A549 (cell line): ENCODE measurements around the gene NR2E3. TPM values are rescaled to one million over a fixed set of nuclear protein-coding genes. Genes with fewer than 3 reads are reported as not detected.

Experiments
- ATAC-seq, 2 experiments: fragments of 200-7000 bp in 1 of 2; fragments of >200 bp in 1 of 2; cut with Nextera tagmentation in 1 of 2; cut with Tn5 transposase in 1 of 2; 3 replicates each; pipeline versions ENCODE4 v1.8.0 to v1.9.1; 2018 to 2020; ENCODE audit warnings: mild to moderate bottlenecking in 1 of 2, moderate library complexity in 1 of 2
- CTCF ChIA-PET: fragments of 300-600 bp; sonication (Branson Sonifier 250); formaldehyde crosslinking; extraction: SDS; loops from one replicate; lab custom pipeline; 2021; ENCODE audit warnings: antibody characterized with exemption, inconsistent platforms; lab: Yijun Ruan, JAX
- POLR2A ChIA-PET: fragments of 350-600 bp; formaldehyde crosslinking; extraction: SDS; loops from one replicate; lab custom pipeline; 2021; ENCODE audit warnings: antibody characterized with exemption, inconsistent platforms; lab: Yijun Ruan, JAX
- DNase-seq, 2 experiments: peaks; one replicate each; pipeline versions ENCODE4 v3.0.0 to v3.0.0-alpha.2; 2011 to 2016; ENCODE audit warnings: low read depth in 1 of 2, low spot score in 1 of 2
- FAIRE-seq: peaks from 2 replicates; lab custom pipeline; 2011; peaks lifted over from hg19 to GRCh38; lab: Jason Lieb, UNC
- H3K27ac ChIP-seq, 2 experiments: fragments of >200 bp; sonication (Bioruptor Twin); formaldehyde crosslinking; 3 replicates each; pipeline ENCODE4 v1.5.1; 2016 to 2017
- H3K4me1 ChIP-seq: fragments of >200 bp; sonication (Bioruptor Twin); formaldehyde crosslinking; 3 replicates; pipeline ENCODE4 v1.6.1; 2016
- H3K4me2 ChIP-seq: fragments of >200 bp; sonication (Bioruptor Twin); formaldehyde crosslinking; 3 replicates; pipeline ENCODE4 v1.6.1; 2016
- H3K4me3 ChIP-seq: fragments of >200 bp; sonication (Bioruptor Twin); formaldehyde crosslinking; 3 replicates; pipeline ENCODE4 v1.5.1; 2016
- H3K9me3 ChIP-seq: fragments of >200 bp; sonication (Bioruptor Twin); formaldehyde crosslinking; 3 replicates; pipeline ENCODE4 v1.6.1; 2016
- CBX8 ChIP-seq: fragments of 200-600 bp; sonication (generic); IDR thresholded peaks from 2 replicates; pipeline ENCODE4 v1.6.1; 2016
- CHD2 ChIP-seq: fragments of 150-350 bp; IDR thresholded peaks from 2 replicates; pipeline ENCODE4 v1.6.1; 2014; ENCODE audit warnings: low read length; ENCODE audit not compliant: partially characterized antibody
- CTCF ChIP-seq: fragments of >200 bp; sonication (Bioruptor Twin); formaldehyde crosslinking; IDR thresholded peaks from 3 replicates; pipeline ENCODE4 v1.5.1; 2016
- EHMT2 ChIP-seq: fragments of 200-600 bp; sonication (generic); IDR thresholded peaks from 2 replicates; pipeline ENCODE4 v1.6.1; 2016; ENCODE audit warnings: antibody characterized with exemption, low read depth, mild to moderate bottlenecking, moderate library complexity
- FOXS1 ChIP-seq: fragments of 250-450 bp; sonication (Bioruptor Pico); IDR thresholded peaks from 2 replicates; pipeline ENCODE4 v1.5.0; 2020; ENCODE audit warnings: mild to moderate bottlenecking, moderate library complexity
- GATA3 ChIP-seq: IDR thresholded peaks from 2 replicates; pipeline ENCODE4 v1.6.1; 2012; ENCODE audit warnings: borderline replicate concordance
- HEYL ChIP-seq: fragments of 250-450 bp; sonication (Bioruptor Pico); IDR thresholded peaks from 2 replicates; pipeline ENCODE4 v1.8.0; 2021; ENCODE audit warnings: mild to moderate bottlenecking, moderate library complexity
- HOXA7 ChIP-seq: fragments of 250-450 bp; sonication (Bioruptor Pico); IDR thresholded peaks from 2 replicates; pipeline ENCODE4 v1.5.0; 2020; ENCODE audit warnings: mild to moderate bottlenecking, moderate library complexity
- HOXB13 ChIP-seq: fragments of 250-450 bp; sonication (Bioruptor Pico); IDR thresholded peaks from 2 replicates; pipeline ENCODE4 v1.5.0; 2020; ENCODE audit warnings: low read depth, mild to moderate bottlenecking, moderate library complexity
- KDM1A ChIP-seq: fragments of 200-600 bp; sonication (generic); IDR thresholded peaks from 2 replicates; pipeline ENCODE4 v1.6.1; 2016; ENCODE audit warnings: low read depth, mild to moderate bottlenecking
- MAZ ChIP-seq: fragments of 150-350 bp; IDR thresholded peaks from 2 replicates; pipeline ENCODE4 v1.6.1; 2014; ENCODE audit warnings: antibody characterized with exemption, low read depth, low read length, borderline replicate concordance
- MYC ChIP-seq: IDR thresholded peaks from 2 replicates; pipeline ENCODE4 v1.6.1; 2012; ENCODE audit warnings: mild to moderate bottlenecking, inconsistent platforms, low read length, improper control_type of control experiment, borderline replicate concordance
- NPAS2 ChIP-seq: fragments of 250-450 bp; sonication (Bioruptor Pico); IDR thresholded peaks from 2 replicates; pipeline ENCODE4 v1.8.0; 2022; ENCODE audit warnings: mild to moderate bottlenecking, moderate library complexity, borderline replicate concordance
- NR3C1 ChIP-seq: fragments of >200 bp; sonication (Bioruptor Twin); formaldehyde crosslinking; IDR thresholded peaks from 3 replicates; pipeline ENCODE4 v1.6.1; 2017
- PHF8 ChIP-seq: fragments of 200-600 bp; sonication (generic); IDR thresholded peaks from 2 replicates; pipeline ENCODE4 v1.6.1; 2016; ENCODE audit warnings: low read depth, mild to moderate bottlenecking, antibody characterized with exemption, moderate library complexity, borderline replicate concordance
- RAD21 ChIP-seq, 2 experiments: fragments of >200 bp in 1 of 2; sonication (Bioruptor Twin) in 1 of 2; formaldehyde crosslinking in 1 of 2; IDR thresholded peaks in 1 of 2; conservative IDR thresholded peaks in 1 of 2; 2 replicates in 1 of 2; 3 replicates in 1 of 2; pipeline ENCODE4 v1.6.1; 2012 to 2018; ENCODE audit warnings: inconsistent platforms in 1 of 2
- RARB ChIP-seq: fragments of 250-450 bp; sonication (Bioruptor Pico); IDR thresholded peaks from 2 replicates; pipeline ENCODE4 v1.8.0; 2021; ENCODE audit warnings: mild to moderate bottlenecking, moderate library complexity
- REST ChIP-seq: fragments of 200-600 bp; sonication (generic); IDR thresholded peaks from 2 replicates; pipeline ENCODE4 v1.6.1; 2016; ENCODE audit warnings: antibody characterized with exemption, mild to moderate bottlenecking, moderate library complexity
- RNF2 ChIP-seq: fragments of 200-600 bp; sonication (generic); IDR thresholded peaks from 2 replicates; pipeline ENCODE4 v1.6.1; 2016; ENCODE audit warnings: low read depth, mild to moderate bottlenecking, antibody characterized with exemption, moderate library complexity, borderline replicate concordance
- TP53 ChIP-seq: fragments of 250-450 bp; sonication (Bioruptor Pico); IDR thresholded peaks from 2 replicates; pipeline ENCODE4 v1.5.0; 2021; ENCODE audit warnings: mild to moderate bottlenecking, moderate library complexity
- ZNF302 ChIP-seq: fragments of 250-450 bp; sonication (Bioruptor Pico); IDR thresholded peaks from 2 replicates; pipeline ENCODE4 v1.9.0; 2021; ENCODE audit warnings: inconsistent platforms, mild to moderate bottlenecking, moderate library complexity
- ZSCAN20 ChIP-seq: fragments of 250-450 bp; sonication (Bioruptor Pico); IDR thresholded peaks from 2 replicates; pipeline ENCODE4 v1.8.0; 2022; ENCODE audit warnings: mild to moderate bottlenecking, moderate library complexity
- WGBS: methylation state at CpG from one replicate; pipeline ENCODE4 v1.1.6; 2017; ENCODE audit errors: missing lambda C conversion rate; 5-methylcytosine and 5-hydroxymethylcytosine counted together
- polyA plus RNA-seq, 4 experiments: library from polyadenylated mRNA; depleted of rRNA in 3 of 4; stranded (reverse); fragments of >200 nt; fragmentation: RNase III in 1 of 4; extraction: RNeasy Plus Mini Kit Qiagen cat#74134 plus additional on column Dnase treatment in 1 of 4; gene quantifications; 2 replicates in 3 of 4; 3 replicates in 1 of 4; pipeline ENCODE4 v1.2.3, GENCODE V29; 2011 to 2017
- TF ChIP-seq, protein P1 (sequence below): IDR thresholded peaks from 2 replicates; pipeline ENCODE4 v1.6.1; 2012
- TF ChIP-seq, protein P2 (sequence below): fragments of >200 bp; sonication (Bioruptor Twin); formaldehyde crosslinking; IDR thresholded peaks from 2 replicates; pipeline ENCODE4 v1.6.1; 2016

NR2E3 gene
- polyA plus RNA-seq, 2 of the 4 experiments (the other 2 are of a cell fraction) = 0.13 to 0.79 TPM

DNA sequence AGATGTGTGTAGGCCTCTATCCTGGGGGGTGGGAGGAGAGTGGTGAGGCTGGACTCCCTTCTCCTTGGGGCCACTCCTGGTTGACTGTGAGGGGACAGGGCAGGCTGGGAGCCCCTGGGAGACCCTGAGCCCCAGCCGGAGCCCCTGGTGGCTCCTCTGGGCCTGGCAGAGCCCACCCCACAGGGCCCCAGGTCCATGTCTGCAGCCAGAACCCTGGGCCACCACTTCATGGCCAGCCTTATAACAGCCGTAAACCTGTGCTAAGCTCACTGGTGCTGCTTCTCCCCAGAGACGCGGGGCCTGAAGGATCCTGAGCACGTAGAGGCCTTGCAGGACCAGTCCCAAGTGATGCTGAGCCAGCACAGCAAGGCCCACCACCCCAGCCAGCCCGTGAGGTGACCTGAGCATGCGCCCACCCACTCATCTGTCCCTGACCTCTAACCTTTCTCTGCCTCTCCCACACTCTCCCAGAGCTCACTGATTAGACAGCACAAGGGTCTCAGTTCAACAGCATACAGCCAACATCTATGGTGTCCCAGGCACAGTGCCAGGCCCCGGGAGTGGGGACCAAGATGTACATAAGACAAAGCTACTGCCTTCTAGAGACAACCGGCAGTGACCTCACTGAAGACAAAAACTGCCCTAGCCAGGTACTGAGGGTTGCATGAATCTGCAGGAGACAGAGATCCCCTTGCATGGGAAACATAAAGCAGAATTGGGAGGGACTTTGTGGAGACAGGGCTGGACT, 3.5 kb downstream of the NR2E3 start:
- H3K9me3 ChIP-seq = peaks cover 14% of the 10 kb centered on the region
- no peak overlapping the region for H3K4me2 ChIP-seq
- no peak overlapping the region for H3K27ac ChIP-seq
- no peak for TF ChIP-seq NPAS2 (CRISPR knock-in tag)
- no peak for TF ChIP-seq REST
- no peaks in the 10 kb centered on the region for H3K4me1 ChIP-seq
- DNase-seq = no peak
- POLR2A ChIA-PET = no interaction called here
- no peak for FAIRE-seq
- WGBS = 78% methylated on average over 6 of the region's 9 CpGs
- CTCF ChIA-PET = interaction anchor here (0.6 to 2.1 kb wide), 9 partner anchors 13 to 840 kb away, joined by 3 to 12 read pairs (median 3); no protein-coding TSS in a partner anchor
- H3K4me3 ChIP-seq = no peak overlapping the region
- no peak for ATAC-seq

- FAIRE-seq (no peak), ATAC-seq (no peak), DNase-seq (no peak)
- no peak for TF ChIP-seq HOXB13 (CRISPR knock-in tag)
- TF ChIP-seq KDM1A = no peak
- no peak for TF ChIP-seq GATA3
- TF ChIP-seq TP53 (CRISPR knock-in tag) = no peak
- no peak for TF ChIP-seq FOXS1 (CRISPR knock-in tag)
- no peak for TF ChIP-seq CHD2
- no peak for TF ChIP-seq EHMT2
- TF ChIP-seq NPAS2 (CRISPR knock-in tag) = no peak
- no peak for TF ChIP-seq ZNF302
- no peak for TF ChIP-seq MYC
- no peak for TF ChIP-seq CBX8
- TF ChIP-seq CTCF = no peak
- H3K4me2 ChIP-seq = no peak overlapping the region
- POLR2A ChIA-PET = no interaction called here
- no peak overlapping the region for H3K27ac ChIP-seq
- no peaks in the 10 kb centered on the region for H3K4me1 ChIP-seq
- peaks cover 28% of the 10 kb centered on the region for H3K9me3 ChIP-seq
- CTCF ChIA-PET = interaction anchor here (1.2 to 2.1 kb wide), 3 partner anchors 14 to 340 kb away, joined by 3 to 12 read pairs (median 3); no protein-coding TSS in a partner anchor
- H3K4me3 ChIP-seq = no peak overlapping the region
- 87% methylated on average over 3 of the region's 3 CpGs for WGBS
Observed at GRCh38 chr15:71815301-71815700, 4.9 kb downstream of the NR2E3 start.

GRCh38 chr15:71817351-71817750, 7.0 kb downstream of the NR2E3 start:
- Histone ChIP-seq H3K4me1 (no peaks in the 10 kb centered on the region), H3K27ac (no peak overlapping the region), H3K9me3 (peaks cover 48% of the 10 kb centered on the region), H3K4me2 (no peak overlapping the region), H3K4me3 (no peak overlapping the region)
- TF ChIP-seq RAD21 (conservative IDR thresholded peaks at IDR 0.05 in 1 of 2, IDR thresholded peaks at IDR 0.05 in 1 of 2) (no peak), NR3C1 (no peak), ZSCAN20 (CRISPR knock-in tag) (no peak), MAZ (no peak), PHF8 (no peak), RNF2 (no peak), HOXA7 (CRISPR knock-in tag) (no peak), RARB (CRISPR knock-in tag) (no peak), HEYL (CRISPR knock-in tag) (no peak)
- TF ChIP-seq, protein P1, sequence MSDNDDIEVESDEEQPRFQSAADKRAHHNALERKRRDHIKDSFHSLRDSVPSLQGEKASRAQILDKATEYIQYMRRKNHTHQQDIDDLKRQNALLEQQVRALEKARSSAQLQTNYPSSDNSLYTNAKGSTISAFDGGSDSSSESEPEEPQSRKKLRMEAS = no peak
- TF ChIP-seq, protein P2, sequence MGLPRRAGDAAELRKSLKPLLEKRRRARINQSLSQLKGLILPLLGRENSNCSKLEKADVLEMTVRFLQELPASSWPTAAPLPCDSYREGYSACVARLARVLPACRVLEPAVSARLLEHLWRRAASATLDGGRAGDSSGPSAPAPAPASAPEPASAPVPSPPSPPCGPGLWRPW = no peak
- FAIRE-seq (no peak), ATAC-seq (no peak), DNase-seq (no peak)
- WGBS = 91% methylated on average over 13 of the region's 13 CpGs
- ChIA-PET POLR2A (no interaction called here), CTCF (interaction anchor here (0.6 to 3.3 kb wide), 5 partner anchors 13 to 834 kb away, joined by 3 to 11 read pairs (median 7); no protein-coding TSS in a partner anchor)
